OCI-LY7 (cell line): ENCODE measurements around the gene ABCA13. TPM values are rescaled to one million over a fixed set of nuclear protein-coding genes. Genes with fewer than 3 reads are reported as not detected.

Experiments
- BruUV-seq: library from RNA; stranded (reverse); fragments of 400-500 nt; replicated peaks from 2 replicates; lab custom pipeline; 2021; lab: Mats Ljungman, UMichigan
- CTCF ChIA-PET: fragments of 300-600 bp; sonication (Branson Sonifier 250); formaldehyde crosslinking; loops from one replicate; lab custom pipeline; 2022; ENCODE audit warnings: antibody characterized with exemption; ENCODE audit not compliant: unreplicated experiment; lab: Charles Lee
- POLR2A ChIA-PET: fragments of 300-600 bp; sonication (Branson Sonifier 250); formaldehyde crosslinking; loops from one replicate; lab custom pipeline; 2022; ENCODE audit warnings: antibody characterized with exemption; lab: Charles Lee
- DNase-seq: peaks from one replicate; pipeline ENCODE4 v3.0.0-alpha.2; 2015; ENCODE audit warnings: low spot score
- H2AFZ ChIP-seq: fragments of 200-600 bp; sonication (generic), shearing (Covaris generic); 2 replicates; pipeline ENCODE4 v1.6.1; 2014; ENCODE audit warnings: mild to moderate bottlenecking, antibody characterized with exemption, low read length, moderate library complexity
- H3K27ac ChIP-seq: fragments of 200-600 bp; sonication (generic); 2 replicates; pipeline ENCODE4 v1.5.1; 2014; ENCODE audit warnings: mixed run types, low read depth, mild to moderate bottlenecking, moderate library complexity, low read length, inconsistent platforms; ENCODE audit not compliant: poor library complexity, severe bottlenecking
- H3K36me3 ChIP-seq: fragments of 200-600 bp; sonication (generic); 2 replicates; pipeline ENCODE4 v1.6.1; 2014; ENCODE audit warnings: mild to moderate bottlenecking, antibody characterized with exemption, low read length, moderate library complexity, mixed read lengths; ENCODE audit not compliant: insufficient read depth
- H3K4me1 ChIP-seq: fragments of 200-600 bp; sonication (generic); 2 replicates; pipeline ENCODE4 v1.5.1; 2014; ENCODE audit warnings: mild to moderate bottlenecking, low read length; ENCODE audit not compliant: insufficient read depth, poor library complexity, severe bottlenecking
- H3K4me2 ChIP-seq: fragments of 200-600 bp; sonication (generic); 2 replicates; pipeline ENCODE4 v1.6.1; 2014; ENCODE audit warnings: mild to moderate bottlenecking, low read length
- H3K4me3 ChIP-seq: fragments of 200-600 bp; sonication (generic); 2 replicates; pipeline ENCODE4 v1.5.1; 2014; ENCODE audit warnings: mild to moderate bottlenecking, low read depth, low read length; ENCODE audit not compliant: poor library complexity, severe bottlenecking
- H3K79me2 ChIP-seq: fragments of 200-600 bp; sonication (generic); 2 replicates; pipeline ENCODE4 v1.6.1; 2016; ENCODE audit warnings: low read depth, mild to moderate bottlenecking, low read length, moderate library complexity, mixed read lengths; ENCODE audit not compliant: insufficient read depth
- H3K9me2 ChIP-seq: fragments of 200-600 bp; sonication (generic); 2 replicates; pipeline ENCODE4 v1.6.1; 2016; ENCODE audit warnings: mild to moderate bottlenecking, low read length, mixed read lengths; ENCODE audit not compliant: insufficient read depth
- H3K9me3 ChIP-seq: fragments of 200-600 bp; sonication (generic); 2 replicates; pipeline ENCODE4 v1.6.1; 2014; ENCODE audit warnings: mild to moderate bottlenecking, mixed run types, low read length, mixed read lengths
- H4K20me1 ChIP-seq: fragments of 200-600 bp; sonication (generic); 2 replicates; pipeline ENCODE4 v1.6.1; 2014; ENCODE audit warnings: mild to moderate bottlenecking, antibody characterized with exemption, low read length, moderate library complexity, mixed read lengths; ENCODE audit not compliant: insufficient read depth
- CTCF ChIP-seq: fragments of 200-600 bp; sonication (generic); conservative IDR thresholded peaks from 2 replicates; pipeline ENCODE4 v1.5.1; 2014; ENCODE audit warnings: mild to moderate bottlenecking, antibody characterized with exemption, low read length, moderate library complexity, mixed read lengths
- EZH2phosphoT487 ChIP-seq: fragments of 200-600 bp; sonication (generic); IDR thresholded peaks from 2 replicates; pipeline ENCODE4 v1.6.1; 2018; ENCODE audit warnings: low read depth, borderline replicate concordance, mild to moderate bottlenecking, mixed run types, antibody characterized with exemption, low read length, moderate library complexity, mixed read lengths
- intact Hi-C: fragments of 100-400 bp; cut with micrococcal nuclease; formaldehyde crosslinking; loops from one replicate; pipeline ENCODE4 v1.10.0; 2022; ENCODE audit not compliant: unreplicated experiment
- total RNA-seq, 2 experiments: library from RNA; depleted of rRNA in 1 of 2; stranded (reverse); fragments of >200 nt in 1 of 2; shearing (Covaris generic) in 1 of 2; gene quantifications; 2 replicates each; pipeline ENCODE4 v1.2.3, GENCODE V29; 2014 to 2022

The ABCA13 gene
- total RNA-seq, 2 experiments from 2014 or later = not detected

- Histone ChIP-seq H3K4me1 (no peaks in the 10 kb centered on the region), H3K36me3 (no peaks in the 10 kb centered on the region), H3K4me2 (no peak overlapping the region), H3K79me2 (no peaks in the 10 kb centered on the region), H3K27ac (no peak overlapping the region), H3K9me3 (no peaks in the 10 kb centered on the region), H3K4me3 (no peak overlapping the region), H4K20me1 (no peaks in the 10 kb centered on the region), H3K9me2 (no peaks in the 10 kb centered on the region), H2AFZ (no peak overlapping the region)
- BruUV-seq = no TSS peak
- no peak for DNase-seq
- intact Hi-C loops = no loop called here
- ChIA-PET CTCF (no interaction called here), POLR2A (no interaction called here)
- no peak for TF ChIP-seq CTCF
- no peak for TF ChIP-seq EZH2phosphoT487
These were observed 213.0 kb downstream of the ABCA13 start for GRCh38 chr7:48384180-48384752.

GRCh38 chr7:48387932-48388331 is 216.7 kb downstream of the ABCA13 start:
- ChIA-PET CTCF (no interaction called here), POLR2A (no interaction called here)
- H3K4me1 ChIP-seq = no peaks in the 10 kb centered on the region
- H3K9me3 ChIP-seq = no peaks in the 10 kb centered on the region
- H3K36me3 ChIP-seq = no peaks in the 10 kb centered on the region
- TF ChIP-seq EZH2phosphoT487 = no peak
- TF ChIP-seq CTCF = no peak
- H2AFZ ChIP-seq = no peak overlapping the region
- no peaks in the 10 kb centered on the region for H4K20me1 ChIP-seq
- no TSS peak for BruUV-seq
- no peak for DNase-seq
- H3K79me2 ChIP-seq = no peaks in the 10 kb centered on the region
- H3K27ac ChIP-seq = no peak overlapping the region
- intact Hi-C loops = no loop called here
- H3K9me2 ChIP-seq = no peaks in the 10 kb centered on the region
- H3K4me3 ChIP-seq = no peak overlapping the region
- no peak overlapping the region for H3K4me2 ChIP-seq

- H3K4me1 ChIP-seq = no peaks in the 10 kb centered on the region
- no peaks in the 10 kb centered on the region for H3K36me3 ChIP-seq
- no peaks in the 10 kb centered on the region for H3K9me3 ChIP-seq
- TF ChIP-seq CTCF (no peak), EZH2phosphoT487 (no peak)
- no peak overlapping the region for H3K4me3 ChIP-seq
- no peak overlapping the region for H2AFZ ChIP-seq
- H3K9me2 ChIP-seq = no peaks in the 10 kb centered on the region
- H3K27ac ChIP-seq = no peak overlapping the region
- no peak overlapping the region for H3K4me2 ChIP-seq
- H3K79me2 ChIP-seq = no peaks in the 10 kb centered on the region
- no peak for DNase-seq
- BruUV-seq = no TSS peak
- CTCF ChIA-PET = no interaction called here
- POLR2A ChIA-PET = no interaction called here
- intact Hi-C loops = no loop called here
- H4K20me1 ChIP-seq = no peaks in the 10 kb centered on the region
These were observed 217.7 kb downstream of the ABCA13 start for GRCh38 chr7:48388911-48389310.
